Activated CD4-positive, alpha-beta T cell treated with anti-CD3 and anti-CD28 coated beads, Interleukin-2, amount 50 U/mL, for 1 hour (primary cell): ENCODE measurements around the gene TOP1.

Experiments
- DNase-seq: peaks from one replicate; pipeline ENCODE4 v3.0.0-alpha.2; 2020

Gene TOP1

DNA sequence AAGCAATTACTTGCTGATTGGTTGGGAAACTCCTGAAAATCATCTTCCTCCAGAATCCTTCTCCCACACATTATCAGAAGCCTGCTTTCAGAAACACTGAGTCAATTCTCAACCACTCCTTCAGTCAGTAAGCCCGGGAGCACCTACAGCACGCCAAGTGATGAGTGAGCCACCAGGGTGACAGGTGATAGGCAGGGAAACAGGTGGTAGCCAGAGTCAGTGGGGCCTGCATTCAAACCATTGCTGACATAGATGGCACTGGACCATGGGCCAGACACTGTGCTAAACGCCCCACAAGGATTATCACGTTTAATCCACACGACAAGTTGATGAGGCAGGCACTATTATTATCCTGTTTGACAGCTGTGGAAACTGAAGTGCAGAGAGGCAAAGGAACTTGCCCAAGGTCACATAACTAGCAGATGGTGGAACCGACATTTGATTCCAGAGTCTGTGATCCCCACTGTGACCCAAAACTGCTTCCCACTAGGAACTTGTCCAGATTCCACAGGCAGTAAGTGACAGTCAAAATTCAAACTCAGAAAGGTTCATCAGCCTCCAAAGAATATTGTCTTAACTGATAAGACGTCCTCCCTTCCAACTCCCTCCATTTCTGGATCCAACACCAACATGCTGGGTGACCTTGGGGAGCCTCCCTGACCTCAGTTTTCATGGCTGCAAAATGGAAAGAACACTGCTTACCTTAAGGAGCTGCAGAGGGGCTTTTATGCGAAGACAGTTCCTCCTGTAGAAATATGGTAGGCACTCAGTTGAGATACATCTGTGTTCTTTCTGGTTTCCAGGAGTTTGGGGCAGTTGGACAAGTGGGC is 23.9 kb upstream of the TOP1 start:
- DNase-seq, result no peak

DNA sequence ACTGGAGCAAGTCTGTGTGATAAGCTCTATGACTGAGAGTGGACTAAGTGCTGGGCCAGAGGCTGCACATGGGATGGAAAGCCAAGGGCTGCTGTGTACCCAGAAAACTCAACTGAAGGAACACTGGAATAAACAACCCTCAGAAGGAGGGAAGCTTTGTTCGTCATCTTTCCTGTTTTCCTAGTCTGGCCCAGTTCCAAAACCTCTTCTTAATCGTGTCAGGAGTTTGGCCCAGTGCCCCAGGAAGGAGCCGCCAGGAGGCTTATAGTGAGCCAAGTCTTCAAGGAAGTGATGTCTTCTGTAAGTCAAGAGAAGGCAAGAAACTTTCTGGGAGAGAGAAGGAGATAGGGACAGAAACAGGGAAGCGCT is 23.3 kb upstream of the TOP1 start:
- DNase-seq, result no peak

DNA sequence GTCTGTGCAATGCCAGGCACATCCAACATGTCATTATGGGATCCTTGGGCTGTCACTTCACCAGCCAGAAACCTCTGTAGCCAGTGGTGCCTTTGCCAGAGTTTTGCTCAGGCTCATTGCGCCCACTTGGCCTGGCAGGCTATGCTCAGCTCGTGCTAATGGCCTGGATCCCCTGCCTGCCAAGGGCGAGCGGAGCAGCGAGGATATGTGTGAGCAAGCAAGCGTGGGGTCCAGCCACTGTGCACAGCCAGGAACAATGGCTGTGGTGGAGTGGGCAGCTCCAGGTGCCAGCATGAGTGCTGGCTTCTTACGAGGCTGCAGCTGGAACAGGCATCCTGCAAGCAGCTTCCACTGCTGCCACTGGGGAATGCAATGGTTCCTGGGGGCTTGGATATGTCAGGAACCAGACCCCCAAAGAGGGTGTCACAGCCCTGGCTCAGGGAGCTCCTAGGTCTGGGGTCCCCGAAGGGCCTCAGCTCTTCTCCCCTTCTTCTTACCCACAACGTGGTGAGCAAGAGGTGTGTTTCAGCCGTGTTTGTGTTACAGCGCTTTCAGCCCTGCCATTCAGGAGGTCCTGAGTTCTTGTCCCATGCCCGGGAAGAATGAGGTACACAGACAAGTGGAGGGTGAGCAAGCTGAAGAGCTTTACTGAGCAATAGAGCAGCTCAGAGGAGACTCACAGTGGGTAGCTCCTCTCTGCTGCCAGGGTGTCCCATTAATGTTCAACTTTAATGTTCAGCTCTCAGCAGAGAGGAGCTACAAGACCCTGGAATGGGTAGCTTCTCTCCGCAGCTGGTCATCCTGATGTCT is 22.3 kb upstream of the TOP1 start:
- DNase-seq, result no peak

DNA sequence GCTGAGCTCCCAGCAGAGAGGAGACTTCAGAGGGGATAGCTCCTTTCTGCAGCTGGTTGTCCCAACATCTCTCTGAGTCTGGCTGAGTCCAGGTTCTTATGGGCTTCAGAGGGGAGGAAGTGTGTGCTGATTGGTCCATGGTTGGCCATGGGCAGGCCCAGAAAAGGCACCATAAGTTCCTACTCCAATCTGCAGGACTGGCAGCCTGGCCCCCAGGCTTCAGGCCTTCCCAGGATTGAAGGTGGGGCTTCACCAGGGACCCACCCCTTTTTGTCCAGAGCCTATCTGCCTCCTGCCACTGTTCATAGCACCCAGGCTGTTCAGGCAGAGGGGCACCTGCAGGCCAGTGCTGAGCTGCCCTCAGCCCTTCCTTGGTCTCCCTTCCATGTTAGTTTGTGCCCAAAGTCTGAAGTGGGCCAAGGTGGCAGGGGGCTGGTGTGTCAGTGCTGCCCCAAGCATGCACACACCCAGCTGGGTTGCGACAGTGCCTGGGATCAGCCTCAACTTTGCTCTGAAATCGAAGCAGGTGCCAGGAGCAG is 21.6 kb upstream of the TOP1 start:
- no peak for DNase-seq

DNA sequence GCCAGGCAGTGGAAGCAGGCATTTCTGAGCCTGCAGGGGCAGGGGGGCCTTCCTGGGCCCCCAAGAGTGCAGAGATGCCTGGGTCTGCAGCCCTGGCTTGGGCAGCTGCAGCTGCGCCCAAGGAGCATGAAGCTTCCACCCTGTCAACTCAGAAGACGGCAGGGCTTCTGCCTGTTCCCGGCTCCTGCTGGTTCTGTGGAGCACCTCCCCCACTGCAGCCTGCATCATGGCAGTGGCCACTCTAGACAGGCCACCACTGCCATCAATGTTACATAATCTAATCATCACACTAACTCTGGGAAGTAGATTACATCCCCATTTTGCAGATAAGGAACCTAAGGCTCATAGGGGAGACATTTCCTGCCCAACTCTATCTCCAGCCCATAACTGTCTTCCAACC is 21.1 kb upstream of the TOP1 start:
- DNase-seq, result no peak

DNA sequence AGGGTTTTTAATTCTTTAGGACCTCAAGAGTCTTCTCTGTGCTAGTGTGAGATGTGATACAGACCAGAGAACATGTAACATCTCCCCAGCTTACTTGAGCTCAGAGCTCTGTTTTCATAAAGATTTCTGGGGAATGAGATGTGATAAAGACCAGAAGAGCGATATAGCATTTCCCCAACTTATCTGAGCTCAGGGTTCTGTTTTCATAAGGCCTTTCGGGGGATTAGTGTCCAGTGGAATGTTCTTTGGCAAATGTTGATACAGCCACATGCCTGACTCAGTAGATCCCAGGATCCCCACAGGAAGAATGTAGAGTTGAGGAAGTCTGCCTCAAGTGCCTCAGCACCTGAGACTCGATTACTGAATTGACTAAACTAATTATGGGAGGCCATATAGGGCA is 18.7 kb upstream of the TOP1 start:
- DNase-seq, result no peak

DNA sequence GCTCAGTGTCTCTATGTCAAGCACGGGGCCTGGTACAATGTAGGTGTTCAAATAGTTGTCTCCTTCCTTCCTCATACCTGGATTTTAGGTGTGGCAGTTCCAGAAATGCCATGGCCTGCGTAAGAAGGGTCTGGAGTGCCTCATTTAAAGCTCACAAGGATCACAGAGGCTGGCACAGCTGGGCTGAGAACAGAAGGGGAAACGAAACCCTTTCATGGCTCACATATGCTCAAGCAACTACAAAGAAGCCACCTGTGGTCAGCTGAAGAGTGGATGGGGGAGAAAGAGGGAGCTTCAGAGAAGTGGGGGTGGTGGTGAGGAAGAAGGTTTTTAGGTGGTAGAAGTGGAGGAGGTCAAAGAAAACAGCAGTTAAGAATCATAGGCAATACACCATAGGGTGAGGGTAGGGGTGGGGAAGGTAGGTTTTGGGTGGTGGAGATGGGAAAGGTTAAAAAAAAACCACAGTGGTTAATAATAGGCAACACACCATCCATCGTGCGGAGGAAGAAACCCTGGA is 17.0 kb upstream of the TOP1 start:
- DNase-seq, result no peak

DNA sequence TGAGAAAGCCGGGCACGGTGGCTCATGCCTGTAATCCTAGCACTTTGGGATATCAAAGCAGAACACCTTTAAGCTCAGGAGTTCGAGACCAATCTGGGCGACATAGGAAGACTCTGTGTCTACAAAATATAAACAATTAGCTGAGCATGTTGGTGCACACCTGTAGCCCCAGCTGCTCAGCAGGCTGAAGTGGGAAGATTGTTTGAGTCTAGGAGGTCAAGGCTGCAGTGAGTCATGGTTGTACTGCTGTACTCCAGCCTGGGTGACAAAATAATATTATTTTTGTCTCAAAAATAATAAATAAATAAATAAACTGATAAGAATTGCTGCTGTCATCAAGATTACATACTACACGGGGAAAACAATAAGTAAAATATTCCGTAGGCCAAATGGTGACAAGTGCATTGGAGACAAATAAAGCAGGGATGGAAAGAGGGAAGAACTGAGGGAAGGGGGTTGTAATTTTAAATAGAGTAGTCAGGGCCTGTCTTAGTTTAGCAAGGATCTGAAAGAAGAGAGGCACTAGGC is 14.0 kb upstream of the TOP1 start:
- DNase-seq, result no peak

DNA sequence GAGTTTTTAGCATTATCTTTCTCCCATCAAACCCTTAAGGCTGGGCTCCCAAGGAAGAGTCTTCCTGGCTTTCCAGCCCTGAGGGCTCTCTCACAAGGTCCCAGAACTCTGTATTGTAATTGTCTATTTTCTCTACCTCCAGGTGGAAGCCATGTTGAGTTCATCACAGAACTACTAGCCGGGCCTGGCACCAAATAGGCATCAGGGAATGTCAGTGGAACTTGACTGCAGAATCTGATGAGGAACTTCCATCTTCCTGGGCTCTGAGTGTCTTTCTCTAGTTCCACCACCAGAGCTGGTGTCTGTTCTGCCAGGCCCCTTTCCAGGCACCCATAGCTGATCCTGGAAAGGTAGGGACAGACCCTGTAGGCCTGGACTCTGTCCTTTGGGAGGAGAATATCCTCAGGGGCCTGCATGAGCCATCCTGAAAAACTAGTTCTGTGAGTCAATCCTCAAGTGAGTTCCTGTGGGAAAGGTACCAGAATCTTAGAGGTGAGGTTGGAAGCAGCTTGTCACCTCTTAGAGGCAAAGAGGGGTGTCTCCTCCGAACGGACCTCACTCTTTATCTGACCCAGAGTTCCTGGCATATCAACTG is 11.1 kb upstream of the TOP1 start:
- DNase-seq, result no peak

DNA sequence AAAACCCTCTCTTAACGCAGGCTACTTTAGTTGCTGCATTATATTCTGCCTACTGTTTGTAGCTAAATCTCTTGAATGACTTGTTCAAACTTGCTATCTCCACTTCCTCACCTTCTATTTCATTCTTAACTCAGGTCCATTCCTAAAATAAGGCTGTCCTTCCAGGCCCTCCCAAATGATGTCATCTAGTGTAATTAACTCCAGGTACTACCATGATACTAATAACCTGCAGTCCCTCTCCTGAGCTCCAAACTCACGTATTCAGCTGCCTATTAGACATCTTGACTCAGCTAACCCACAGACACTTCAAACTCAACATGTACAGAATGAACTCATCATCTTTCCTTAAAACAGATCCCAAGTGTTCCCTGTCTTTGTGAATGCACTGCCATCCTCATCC is 10.5 kb upstream of the TOP1 start:
- DNase-seq, result no peak

DNA sequence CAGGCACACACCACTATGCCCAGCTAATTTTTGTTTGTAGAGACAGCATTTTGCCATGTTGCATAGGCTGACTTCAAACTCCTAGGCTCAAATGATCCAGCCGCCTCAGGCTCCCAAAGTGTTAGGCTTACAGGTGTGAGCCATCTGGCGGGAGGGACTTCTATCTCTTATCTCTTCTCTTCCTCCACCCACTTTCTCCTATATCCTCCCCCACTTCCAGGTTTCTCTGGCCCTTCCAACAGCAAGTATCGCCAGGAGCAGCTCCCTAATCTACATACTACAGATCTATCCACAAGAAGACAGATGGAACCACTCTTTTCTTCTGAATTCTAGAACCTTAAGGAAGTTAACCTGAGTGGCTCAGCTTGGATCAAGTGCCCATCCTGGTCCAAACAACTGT is 5.1 kb upstream of the TOP1 start:
- no peak for DNase-seq

DNA sequence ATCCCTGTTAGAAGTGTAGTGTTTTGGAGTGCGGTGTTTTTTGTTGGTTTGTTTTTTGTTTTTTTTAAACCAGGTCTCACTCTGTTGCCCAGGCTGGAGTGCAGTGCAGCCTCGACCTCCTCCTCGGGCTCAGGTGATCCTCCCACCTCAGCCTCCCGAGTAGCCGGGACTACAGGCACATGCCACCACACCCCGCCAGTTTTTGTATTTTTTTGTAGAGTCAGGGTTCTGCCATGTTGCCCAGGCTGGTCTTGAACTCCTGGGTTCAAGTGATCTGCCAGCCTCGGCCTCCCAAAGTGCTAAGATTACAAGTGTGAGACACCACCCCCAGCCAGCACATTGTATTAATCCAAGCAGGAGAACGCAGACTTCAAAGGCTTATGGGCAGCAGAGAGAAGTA is 1.3 kb upstream of the TOP1 start:
- no peak for DNase-seq

DNA sequence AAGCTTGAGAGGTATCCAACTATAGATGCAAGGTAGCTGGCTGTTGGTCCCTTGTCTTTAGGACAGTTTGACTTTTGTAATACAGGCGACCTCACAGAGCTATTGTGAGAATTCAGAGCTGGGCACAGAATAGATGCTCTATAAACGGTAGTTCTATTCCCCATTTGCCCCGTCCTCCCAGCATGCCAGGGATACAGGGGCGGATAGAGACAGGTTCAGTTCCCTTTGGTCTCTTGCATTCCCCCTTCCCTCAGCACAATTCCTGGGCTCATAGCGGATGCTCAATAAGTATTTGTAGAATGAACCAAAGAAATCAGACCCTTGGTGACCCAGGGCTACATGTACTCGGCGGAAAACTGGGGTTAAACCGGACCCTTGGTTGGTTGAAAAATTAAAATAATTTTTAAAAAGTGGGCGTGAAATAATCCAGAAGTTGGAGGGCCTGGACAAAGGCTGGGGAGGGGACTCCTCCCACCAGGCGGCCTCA is 707 bp upstream of the TOP1 start:
- no peak for DNase-seq

DNA sequence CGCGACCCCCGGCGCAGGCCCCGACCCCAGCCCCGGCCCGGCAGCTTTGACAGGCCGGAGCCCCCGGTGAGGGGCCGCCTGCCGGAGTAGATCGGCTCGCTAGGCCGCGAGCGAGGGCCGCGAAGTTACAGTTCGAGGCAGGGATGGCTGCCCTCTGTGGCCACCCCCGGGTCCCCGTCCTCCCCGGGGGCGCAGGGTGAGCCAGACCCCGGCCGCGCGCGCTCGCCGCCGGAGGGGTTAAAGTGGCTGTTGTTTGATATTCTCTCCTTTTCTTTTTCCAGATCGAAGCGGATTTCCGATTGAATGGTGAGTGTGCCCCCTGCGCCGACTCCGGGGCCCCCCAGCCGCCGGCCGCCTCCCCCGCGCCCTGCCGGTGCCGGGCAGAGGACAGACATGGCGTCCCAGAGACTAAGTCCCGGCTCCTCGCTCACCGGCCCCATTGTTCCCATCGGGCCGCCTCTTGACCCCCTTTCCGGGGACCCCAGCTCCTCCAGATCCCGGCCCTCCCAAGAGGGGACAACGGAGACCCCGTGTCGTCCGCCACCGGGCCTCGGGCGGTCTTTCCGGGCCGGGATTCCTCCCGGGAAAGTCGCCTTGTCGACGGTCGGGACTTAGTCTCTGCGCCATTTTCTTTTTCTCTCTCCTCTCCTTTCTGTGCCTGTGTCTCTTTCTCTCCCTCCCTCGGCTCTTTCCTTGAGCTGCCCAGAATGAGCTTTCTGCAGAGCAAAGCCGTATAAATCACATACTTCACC is 704 bp downstream of the TOP1 start:
- peak; percentile 29 for DNase-seq

DNA sequence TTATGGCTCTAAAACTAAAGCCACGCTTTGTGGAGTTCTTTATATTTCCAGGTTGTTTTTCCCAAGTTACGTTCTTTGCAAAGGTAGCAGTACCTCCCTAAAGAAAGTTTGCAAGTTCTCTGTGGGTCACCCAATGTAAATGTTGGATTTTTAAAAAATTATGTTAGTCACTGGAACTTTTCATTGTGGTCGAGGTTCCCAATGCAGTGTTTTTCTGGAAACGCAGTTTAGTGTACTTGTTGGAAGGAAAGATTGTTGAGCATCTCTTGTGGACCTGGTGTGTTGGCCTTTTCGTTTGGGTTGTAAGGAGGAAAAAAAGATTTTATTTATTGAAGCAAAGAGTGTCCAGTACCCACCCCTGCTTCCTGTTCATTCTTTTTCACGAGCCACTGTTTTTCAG is 1.4 kb downstream of the TOP1 start:
- DNase-seq, result no peak

DNA sequence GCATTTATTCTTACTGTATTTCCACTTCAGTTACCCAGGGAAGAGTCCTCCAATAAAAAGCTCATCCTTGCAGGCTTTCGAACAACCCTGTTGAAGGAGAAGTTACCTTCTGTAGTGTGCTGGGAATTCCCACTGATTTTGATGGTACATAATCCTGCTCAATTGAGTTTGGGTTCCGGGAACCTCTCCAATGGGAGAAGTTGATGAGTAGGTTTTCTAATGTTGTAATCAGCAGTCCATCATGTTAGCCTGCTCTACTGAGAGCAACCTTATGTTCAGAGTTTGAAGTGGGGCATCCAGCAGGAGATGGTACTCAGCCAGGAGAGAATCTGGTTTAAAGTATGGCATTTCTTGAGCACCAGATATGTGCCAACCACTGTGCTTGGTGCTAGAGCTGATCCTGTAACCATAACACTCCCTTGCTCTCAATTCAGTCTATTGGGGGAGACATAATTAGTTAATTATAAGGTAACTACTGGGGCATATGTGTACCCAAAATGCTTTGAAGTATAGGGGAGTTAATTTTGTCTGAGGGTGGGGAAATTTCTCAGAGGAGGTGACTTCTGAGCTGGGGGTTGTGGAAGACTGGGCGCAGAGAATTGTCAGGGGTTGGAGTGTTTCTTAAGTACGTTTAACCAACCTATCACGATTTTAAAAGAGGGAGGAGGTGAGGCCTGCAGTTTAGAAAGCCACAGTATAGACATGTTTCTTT is 2.1 kb downstream of the TOP1 start:
- no peak for DNase-seq

DNA sequence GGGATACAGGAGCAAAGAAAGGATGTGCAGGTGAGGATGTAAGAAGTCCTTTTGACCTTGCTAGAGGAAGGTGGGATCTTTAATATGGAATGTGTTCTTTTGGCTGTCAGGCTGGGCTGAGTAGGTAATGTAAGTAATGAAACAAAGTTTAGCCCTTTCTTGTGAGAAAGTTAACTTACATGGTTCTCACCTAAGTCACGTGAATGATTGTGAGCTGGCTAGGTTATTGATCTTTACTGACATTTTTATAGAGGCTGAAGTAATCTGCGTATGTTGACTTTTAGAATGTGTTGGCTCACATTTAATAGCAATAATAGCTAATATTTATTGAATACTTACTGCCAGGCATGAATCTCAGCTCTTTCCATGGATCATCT is 2.6 kb downstream of the TOP1 start:
- DNase-seq, result no peak

DNA sequence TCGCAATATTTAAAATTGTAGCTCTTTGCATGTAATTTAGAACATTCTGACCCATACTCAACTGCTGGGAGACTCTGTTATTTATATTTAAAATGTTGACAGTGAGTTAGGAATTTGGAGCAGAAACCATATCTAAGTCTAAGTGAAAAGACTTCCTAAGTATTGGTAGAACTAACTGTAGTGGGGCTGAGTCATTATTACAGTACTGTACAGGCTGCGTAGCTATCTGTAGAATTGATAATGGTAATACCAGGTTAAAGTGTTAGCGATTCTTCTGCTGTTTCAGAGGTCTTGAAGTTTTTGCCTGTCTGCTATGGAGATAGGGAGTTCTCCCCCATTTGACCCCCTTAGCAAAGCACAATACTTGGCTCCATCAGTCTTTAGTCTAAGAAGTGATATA is 3.6 kb downstream of the TOP1 start:
- DNase-seq, result no peak

DNA sequence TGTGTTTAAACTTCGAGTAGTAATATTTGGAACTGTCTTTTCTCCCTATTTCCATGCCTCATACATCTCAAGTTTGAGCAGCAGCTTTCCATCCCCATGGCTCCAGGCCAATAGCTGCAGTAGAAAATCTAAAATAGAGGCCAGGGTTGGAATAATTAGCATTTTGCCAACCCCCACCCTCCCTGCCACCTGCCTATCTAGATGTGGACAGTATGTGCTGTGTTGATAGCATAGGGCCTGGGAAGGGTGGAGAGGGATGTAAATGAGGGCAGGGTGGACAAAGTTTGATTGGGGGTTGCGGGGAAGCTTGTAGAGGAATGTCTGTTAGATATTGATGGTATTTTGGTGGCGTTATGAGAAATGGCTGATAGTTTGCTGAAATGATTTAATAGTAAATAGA is 5.6 kb downstream of the TOP1 start:
- DNase-seq, result no peak

DNA sequence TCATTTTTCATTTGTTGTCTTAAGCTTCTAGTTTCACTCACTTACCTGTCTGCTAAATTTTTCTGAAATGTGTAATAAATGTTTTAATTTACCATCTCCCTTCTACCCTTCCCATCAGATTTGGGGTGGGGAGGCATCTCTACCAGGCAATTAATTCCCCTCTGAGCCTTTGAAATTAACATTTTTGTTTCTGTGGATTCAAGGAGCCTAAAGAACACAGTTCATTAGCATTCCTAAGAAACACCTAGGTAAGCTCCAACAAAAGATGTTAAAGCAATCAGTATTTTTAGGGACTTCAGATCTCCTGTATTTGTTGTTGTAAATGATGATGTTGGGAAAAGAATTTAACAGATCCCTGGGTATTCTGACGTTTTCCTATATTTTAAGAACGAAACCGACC is 6.6 kb downstream of the TOP1 start:
- DNase-seq, result no peak

DNA sequence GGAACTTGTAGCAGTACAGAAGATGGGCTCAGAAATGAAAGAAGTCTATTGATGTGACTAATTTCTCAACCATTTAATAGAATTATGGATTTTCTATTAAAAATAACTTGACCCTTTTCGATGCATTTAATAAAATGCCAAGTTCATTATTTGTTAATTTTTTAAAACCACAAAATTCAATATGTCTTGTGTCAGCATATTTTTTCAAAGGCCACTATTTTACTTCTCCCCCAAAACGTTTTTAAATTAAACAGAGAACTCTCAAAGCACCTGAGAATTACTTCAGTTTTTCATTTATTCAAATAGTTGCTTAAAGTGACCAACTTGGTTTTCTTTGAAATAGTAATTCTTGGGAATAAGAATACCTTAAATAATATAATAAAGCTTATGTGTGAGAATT is 8.6 kb downstream of the TOP1 start:
- no peak for DNase-seq
